Fibroblast of villous mesenchyme (primary cell): ENCODE data around the gene CCL8. TPM values are rescaled to one million over a fixed set of nuclear protein-coding genes. Genes with fewer than 3 reads are reported as not detected.

Experiments used
- DNase-seq: peaks from one replicate; pipeline ENCODE4 v3.0.0-alpha.2; 2010; ENCODE audit warnings: low read depth
- H3K4me3 ChIP-seq: 2 replicates; pipeline ENCODE4 v1.5.1; 2011; ENCODE audit warnings: low read depth, mild to moderate bottlenecking, low read length
- CTCF ChIP-seq: IDR thresholded peaks from 2 replicates; pipeline ENCODE4 v1.5.1; 2012; ENCODE audit warnings: low read depth, mild to moderate bottlenecking, low read length; ENCODE audit not compliant: insufficient read depth
- total RNA-seq: library from RNA; depleted of rRNA; stranded (reverse); fragments of >200 nt; gene quantifications from 2 replicates; pipeline ENCODE4 v1.2.3, GENCODE V29; 2012

CCL8 gene
- not detected in 2 replicates for total RNA-seq

- TF ChIP-seq CTCF: no peak
- DNase-seq: no peak
Measured at GRCh38 chr17:34319039-34319483, at the start of gene CCL8. Gene CCL8 (plus strand): TSS chr17:34319435. CDS start chr17:34319502, 67 bp downstream.

GRCh38 chr17:34269969-34270368 is 49.3 kb upstream of the CCL8 start, which contains the start of gene CCL7:
Gene CCL7 (plus strand): TSS chr17:34270221. CDS start chr17:34270291, 70 bp downstream.
- DNase-seq: peak; percentile 37
- TF ChIP-seq CTCF: no peak

More at GRCh38 chr17:34319039-34319483, at the start of gene CCL8:
- H3K4me3 ChIP-seq: no peak within 1 kb of the TSS

GRCh38 chr17:34275881-34276280 is 43.4 kb upstream of the CCL8 start:
- DNase-seq: peak; percentile 88
- H3K4me3 ChIP-seq: no peak overlapping the region
- TF ChIP-seq CTCF: no peak

More at GRCh38 chr17:34269969-34270368, 49.3 kb upstream of the CCL8 start, which contains the start of gene CCL7:
- H3K4me3 ChIP-seq: no peak within 1 kb of the TSS

- no peak for TF ChIP-seq CTCF
- no peak for DNase-seq
- H3K4me3 ChIP-seq: no peak overlapping the region
Measured at GRCh38 chr17:34276826-34277225, 42.4 kb upstream of the CCL8 start.

- DNase-seq: no peak
- TF ChIP-seq CTCF: no peak
- no peak overlapping the region for H3K4me3 ChIP-seq
Measured at GRCh38 chr17:34283571-34283970, 35.7 kb upstream of the CCL8 start.

GRCh38 chr17:34285286-34285792 is 33.9 kb upstream of the CCL8 start, which contains the start of gene CCL11:
Gene CCL11 (plus strand): TSS chr17:34285742. CDS start chr17:34285809, 67 bp downstream.
- no peak for DNase-seq
- H3K4me3 ChIP-seq: no peak within 1 kb of the TSS
- no peak for TF ChIP-seq CTCF

GRCh38 chr17:34287875-34288274 is 31.4 kb upstream of the CCL8 start:
- no peak for DNase-seq
- no peak for TF ChIP-seq CTCF

More at GRCh38 chr17:34287875-34288274, 31.4 kb upstream of the CCL8 start:
- no peak overlapping the region for H3K4me3 ChIP-seq
